Ishikawa (cell line): ENCODE data around the gene INTS4.

Source experiments
- CEBPB ChIP-seq: IDR thresholded peaks from 2 replicates; pipeline ENCODE4 v1.6.1; 2012
- CREB1 ChIP-seq: IDR thresholded peaks from 2 replicates; pipeline ENCODE4 v1.6.1; 2012; ENCODE audit warnings: low read depth
- EGR1 ChIP-seq: IDR thresholded peaks from 2 replicates; pipeline ENCODE4 v1.6.1; 2012
- EP300 ChIP-seq: IDR thresholded peaks from 2 replicates; pipeline ENCODE4 v1.6.1; 2012; ENCODE audit warnings: borderline replicate concordance
- FOXM1 ChIP-seq: IDR thresholded peaks from 2 replicates; pipeline ENCODE4 v1.6.1; 2012; ENCODE audit warnings: low read depth, borderline replicate concordance
- NFIC ChIP-seq: IDR thresholded peaks from 2 replicates; pipeline ENCODE4 v1.6.1; 2012
- RAD21 ChIP-seq: IDR thresholded peaks from 2 replicates; pipeline ENCODE4 v1.6.1; 2012; ENCODE audit warnings: low read depth
- TAF1 ChIP-seq: IDR thresholded peaks from 2 replicates; pipeline ENCODE4 v1.6.1; 2012; ENCODE audit warnings: low read depth, mild to moderate bottlenecking
- TCF12 ChIP-seq: IDR thresholded peaks from 2 replicates; pipeline ENCODE4 v1.6.1; 2012; ENCODE audit warnings: low read depth
- TEAD4 ChIP-seq: IDR thresholded peaks from 2 replicates; pipeline ENCODE4 v1.6.1; 2012
- YY1 ChIP-seq: IDR thresholded peaks from 2 replicates; pipeline ENCODE4 v1.6.1; 2012; ENCODE audit warnings: low read depth
- ZBTB7A ChIP-seq: IDR thresholded peaks from 2 replicates; pipeline ENCODE4 v1.6.1; 2012; ENCODE audit warnings: low read depth
- TF ChIP-seq, protein P1 (sequence below): IDR thresholded peaks from 2 replicates; pipeline ENCODE4 v1.6.1; 2012
- TF ChIP-seq, protein P2 (sequence below): IDR thresholded peaks from 2 replicates; pipeline ENCODE4 v1.6.1; 2012
- TF ChIP-seq, protein P3 (sequence below): IDR thresholded peaks from 2 replicates; pipeline ENCODE4 v1.6.1; 2012; ENCODE audit warnings: low read depth, mild to moderate bottlenecking

The INTS4 gene

DNA sequence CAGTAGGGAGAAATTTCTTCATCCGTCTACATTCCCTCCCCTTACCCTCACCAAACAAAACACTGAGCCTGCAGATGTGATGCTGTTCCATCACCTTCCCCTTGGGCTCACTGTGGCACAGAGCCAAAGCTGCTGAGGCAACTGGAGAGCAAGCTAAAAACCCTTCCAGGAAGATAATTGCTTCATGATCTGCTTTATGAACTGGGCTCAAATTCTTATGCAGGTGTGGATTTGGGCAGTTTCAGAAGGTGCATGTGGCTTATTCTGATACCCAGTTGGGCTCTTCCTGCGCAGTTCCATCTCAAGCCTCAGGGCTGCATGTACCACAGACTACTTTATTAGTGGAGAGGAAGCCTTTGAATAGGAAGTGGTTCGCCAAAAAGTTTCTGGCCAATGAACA is 115.2 kb downstream of the INTS4 start:
- TF ChIP-seq CREB1 (no peak), EP300 (no peak), ZBTB7A (no peak), EGR1 (no peak), TEAD4 (no peak)
- TF ChIP-seq, protein P1, sequence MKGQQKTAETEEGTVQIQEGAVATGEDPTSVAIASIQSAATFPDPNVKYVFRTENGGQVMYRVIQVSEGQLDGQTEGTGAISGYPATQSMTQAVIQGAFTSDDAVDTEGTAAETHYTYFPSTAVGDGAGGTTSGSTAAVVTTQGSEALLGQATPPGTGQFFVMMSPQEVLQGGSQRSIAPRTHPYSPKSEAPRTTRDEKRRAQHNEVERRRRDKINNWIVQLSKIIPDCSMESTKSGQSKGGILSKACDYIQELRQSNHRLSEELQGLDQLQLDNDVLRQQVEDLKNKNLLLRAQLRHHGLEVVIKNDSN: no peak
- TF ChIP-seq, protein P2, sequence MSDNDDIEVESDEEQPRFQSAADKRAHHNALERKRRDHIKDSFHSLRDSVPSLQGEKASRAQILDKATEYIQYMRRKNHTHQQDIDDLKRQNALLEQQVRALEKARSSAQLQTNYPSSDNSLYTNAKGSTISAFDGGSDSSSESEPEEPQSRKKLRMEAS: no peak

DNA sequence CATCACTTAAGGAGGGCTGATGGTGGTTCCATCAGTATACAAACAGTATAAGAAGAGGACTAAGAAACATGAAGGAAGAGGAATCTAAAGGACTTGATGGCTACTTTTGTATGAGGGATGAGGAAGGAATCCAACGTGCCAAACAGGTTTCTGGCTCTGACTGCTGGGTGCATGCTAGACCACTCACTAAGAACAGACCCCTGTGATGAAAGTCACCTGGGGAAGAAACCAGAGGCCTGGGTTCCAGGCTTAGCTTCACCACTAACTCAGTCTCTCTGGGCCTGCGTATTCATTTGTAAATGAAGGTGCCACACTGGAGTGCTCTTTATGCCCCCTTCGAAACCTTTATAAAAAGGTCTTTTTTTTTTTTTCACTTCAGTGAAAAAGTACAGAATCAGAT is 118.4 kb downstream of the INTS4 start:
- TF ChIP-seq EP300: no peak
- no peak for TF ChIP-seq NFIC
- TF ChIP-seq, protein P1: no peak
- TF ChIP-seq TAF1: no peak
- no peak for TF ChIP-seq FOXM1
- TF ChIP-seq ZBTB7A: no peak
- no peak for TF ChIP-seq CEBPB
- TF ChIP-seq RAD21: no peak
- TF ChIP-seq, protein P3, sequence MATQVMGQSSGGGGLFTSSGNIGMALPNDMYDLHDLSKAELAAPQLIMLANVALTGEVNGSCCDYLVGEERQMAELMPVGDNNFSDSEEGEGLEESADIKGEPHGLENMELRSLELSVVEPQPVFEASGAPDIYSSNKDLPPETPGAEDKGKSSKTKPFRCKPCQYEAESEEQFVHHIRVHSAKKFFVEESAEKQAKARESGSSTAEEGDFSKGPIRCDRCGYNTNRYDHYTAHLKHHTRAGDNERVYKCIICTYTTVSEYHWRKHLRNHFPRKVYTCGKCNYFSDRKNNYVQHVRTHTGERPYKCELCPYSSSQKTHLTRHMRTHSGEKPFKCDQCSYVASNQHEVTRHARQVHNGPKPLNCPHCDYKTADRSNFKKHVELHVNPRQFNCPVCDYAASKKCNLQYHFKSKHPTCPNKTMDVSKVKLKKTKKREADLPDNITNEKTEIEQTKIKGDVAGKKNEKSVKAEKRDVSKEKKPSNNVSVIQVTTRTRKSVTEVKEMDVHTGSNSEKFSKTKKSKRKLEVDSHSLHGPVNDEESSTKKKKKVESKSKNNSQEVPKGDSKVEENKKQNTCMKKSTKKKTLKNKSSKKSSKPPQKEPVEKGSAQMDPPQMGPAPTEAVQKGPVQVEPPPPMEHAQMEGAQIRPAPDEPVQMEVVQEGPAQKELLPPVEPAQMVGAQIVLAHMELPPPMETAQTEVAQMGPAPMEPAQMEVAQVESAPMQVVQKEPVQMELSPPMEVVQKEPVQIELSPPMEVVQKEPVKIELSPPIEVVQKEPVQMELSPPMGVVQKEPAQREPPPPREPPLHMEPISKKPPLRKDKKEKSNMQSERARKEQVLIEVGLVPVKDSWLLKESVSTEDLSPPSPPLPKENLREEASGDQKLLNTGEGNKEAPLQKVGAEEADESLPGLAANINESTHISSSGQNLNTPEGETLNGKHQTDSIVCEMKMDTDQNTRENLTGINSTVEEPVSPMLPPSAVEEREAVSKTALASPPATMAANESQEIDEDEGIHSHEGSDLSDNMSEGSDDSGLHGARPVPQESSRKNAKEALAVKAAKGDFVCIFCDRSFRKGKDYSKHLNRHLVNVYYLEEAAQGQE: no peak
- TF ChIP-seq, protein P2: no peak
- TF ChIP-seq YY1: no peak
- TF ChIP-seq CREB1: no peak
- no peak for TF ChIP-seq TCF12

DNA sequence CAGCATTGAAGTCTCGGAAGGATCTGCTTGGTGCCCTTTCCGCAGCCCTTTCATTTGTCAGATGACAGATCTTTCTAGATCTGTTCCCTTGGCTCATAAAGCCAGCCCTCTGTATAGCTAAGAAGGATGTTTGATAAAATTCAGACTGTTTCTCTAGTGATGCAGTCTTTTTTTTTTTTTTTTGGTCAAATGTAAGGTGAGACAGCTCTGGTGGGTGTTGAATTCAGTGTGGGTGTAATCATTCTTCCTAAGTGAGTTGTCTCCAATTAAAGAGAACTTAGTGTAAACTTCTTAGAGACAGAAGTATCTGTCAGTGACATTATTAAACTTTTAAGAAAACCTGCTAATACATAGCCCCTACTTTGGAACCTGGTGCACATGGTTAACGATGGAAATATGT is 120.3 kb downstream of the INTS4 start:
- no peak for TF ChIP-seq TAF1
- TF ChIP-seq, protein P1: no peak
- no peak for TF ChIP-seq NFIC
- TF ChIP-seq, protein P3: no peak
- TF ChIP-seq TEAD4: no peak
- no peak for TF ChIP-seq FOXM1
- no peak for TF ChIP-seq YY1
- TF ChIP-seq, protein P2: no peak
- no peak for TF ChIP-seq CEBPB
- no peak for TF ChIP-seq CREB1
- TF ChIP-seq RAD21: no peak
- TF ChIP-seq EP300: no peak
- TF ChIP-seq TCF12: no peak
- no peak for TF ChIP-seq ZBTB7A
- TF ChIP-seq EGR1: no peak

DNA sequence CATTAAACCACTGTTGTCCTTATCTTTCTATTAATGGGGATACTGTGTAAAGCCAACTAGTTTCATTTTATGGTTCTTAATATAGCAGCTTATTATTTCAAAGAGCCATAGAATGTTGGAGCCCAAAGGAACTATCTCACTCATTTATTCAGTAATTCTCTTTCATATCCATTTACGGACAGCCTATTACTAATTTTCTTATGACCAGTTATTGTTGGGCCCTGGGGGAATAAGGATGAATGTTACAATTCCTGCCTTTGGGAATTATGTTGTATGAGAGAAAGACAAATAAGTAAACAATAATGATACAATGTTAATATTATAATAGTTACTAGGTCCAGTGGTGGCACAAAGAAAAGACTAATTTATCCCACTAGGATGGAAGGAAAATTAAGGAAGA is 121.1 kb downstream of the INTS4 start:
- TF ChIP-seq EP300 (no peak), FOXM1 (no peak)
- TF ChIP-seq, protein P2: no peak

DNA sequence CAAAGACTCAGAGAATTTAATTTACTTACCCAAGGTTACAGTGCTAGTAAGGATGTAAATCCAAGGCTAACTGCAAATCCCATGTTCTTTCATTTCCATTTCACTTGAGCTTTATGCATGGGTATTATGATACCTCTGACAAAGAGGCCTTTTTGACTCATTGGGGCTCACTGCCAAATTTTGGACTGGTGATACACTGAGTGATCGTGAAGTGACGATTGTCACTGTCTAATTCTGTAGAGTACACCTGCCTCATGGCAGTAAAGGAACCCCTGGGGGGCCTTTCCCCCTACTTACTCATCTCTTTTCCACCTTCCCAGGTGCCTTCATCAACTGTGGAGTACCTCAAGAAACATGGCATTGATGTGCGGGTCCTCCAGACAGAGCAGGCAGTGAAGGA is 122.6 kb downstream of the INTS4 start:
- TF ChIP-seq ZBTB7A (no peak), CEBPB (no peak), YY1 (no peak), TEAD4 (no peak), TAF1 (no peak), RAD21 (no peak), CREB1 (no peak), NFIC (no peak), EP300 (no peak)
- TF ChIP-seq, protein P1: no peak
- TF ChIP-seq, protein P3: no peak
